Erythroblast (primary cell): Measurements from ENCODE around the gene FOXK1.

Source experiments
- GATA1 ChIP-seq: IDR thresholded peaks from 2 replicates; pipeline ENCODE4 v1.6.1; 2011; ENCODE audit warnings: low read depth, mild to moderate bottlenecking, control low read depth, low read length, moderate library complexity
- POLR2A ChIP-seq: IDR thresholded peaks from 2 replicates; pipeline ENCODE4 v1.6.1; 2011; ENCODE audit warnings: mild to moderate bottlenecking, low read length

DNA sequence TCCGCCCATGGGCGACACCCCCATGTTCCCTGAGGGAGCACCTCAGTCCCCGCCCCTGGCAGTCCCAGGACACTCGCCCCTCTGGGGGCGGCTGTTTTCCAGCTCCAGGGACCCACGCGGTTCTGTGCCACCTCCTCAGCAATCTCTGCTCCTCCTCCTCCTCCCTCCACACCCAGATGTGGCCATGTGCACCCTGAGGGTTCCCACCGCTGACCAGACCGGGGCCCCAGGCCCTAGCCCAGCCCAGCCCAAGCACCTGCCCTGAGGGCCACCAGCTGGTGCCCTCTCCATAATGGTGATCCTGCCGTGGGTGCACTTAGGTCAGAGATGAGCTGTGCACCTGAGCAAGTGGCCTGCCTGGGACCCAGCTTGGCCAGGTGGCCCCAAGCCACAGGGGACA is 118.4 kb downstream of the FOXK1 start:
- no peak for TF ChIP-seq POLR2A
- TF ChIP-seq GATA1, result no peak
